Ovary (tissue), 9 donors: Measurements from ENCODE around the gene TANC2. TPM values are rescaled to one million over a fixed set of nuclear protein-coding genes. Genes with fewer than 3 reads are reported as not detected.

Experiments used
- DNase-seq, 5 donors: peaks; one replicate each; pipeline ENCODE4 v3.0.0-alpha.2; 2019 to 2020
- H3K27ac ChIP-seq, 2 donors: fragments of 200-600 bp; one replicate each; pipeline versions ENCODE4 v1.5.1 to v1.8.0; 2019 to 2022
- H3K27me3 ChIP-seq: fragments of 200-600 bp; one replicate; pipeline ENCODE4 v1.8.0; 2022
- H3K36me3 ChIP-seq: fragments of 200-600 bp; sonication (generic); one replicate; pipeline ENCODE4 v1.5.1; 2019
- H3K4me1 ChIP-seq: one replicate; pipeline ENCODE4 v1.8.1; 2013; ENCODE audit warnings: mild to moderate bottlenecking, moderate library complexity; ENCODE audit not compliant: insufficient read depth
- H3K4me3 ChIP-seq: fragments of 200-600 bp; sonication (generic); one replicate; pipeline ENCODE4 v1.5.1; 2017
- H3K9me3 ChIP-seq, 2 donors: fragments of 200-600 bp in 1 of 2; sonication (generic) in 1 of 2; one replicate each; pipeline versions ENCODE4 v1.5.1 to v1.8.1; 2013 to 2019; ENCODE audit warnings: mild to moderate bottlenecking in 1 of 2, moderate library complexity in 1 of 2
- CTCF ChIP-seq, 3 donors: fragments of 450-650 bp in 2 of 3; fragments of 200-600 bp in 1 of 3; IDR thresholded peaks; one replicate each; pipeline versions ENCODE4 v1.5.1 to v1.8.0; 2016 to 2022; ENCODE audit warnings: antibody characterized with exemption in 3 of 3, mild to moderate bottlenecking in 1 of 3
- EP300 ChIP-seq: sonication (generic); formaldehyde crosslinking; IDR thresholded peaks from one replicate; pipeline ENCODE4 v1.6.1; 2017; ENCODE audit warnings: antibody characterized with exemption
- POLR2A ChIP-seq: fragments of 450-650 bp; IDR thresholded peaks from one replicate; pipeline ENCODE4 v1.6.1; 2017; ENCODE audit warnings: antibody characterized with exemption, mild to moderate bottlenecking, moderate library complexity
- WGBS, 3 donors: extraction: QIAGEN DNeasy Blood & Tissue Kit in 1 of 3; methylation state at CpG; one replicate each; pipeline versions ENCODE4 v1.1.5 to v1.1.7; 2013 to 2017; 5-methylcytosine and 5-hydroxymethylcytosine counted together
- intact Hi-C, 4 donors: fragments of 100-400 bp; cut with DNase I; formaldehyde crosslinking; loops; one replicate each; pipeline versions ENCODE4 v1.11.0 to v1.15.1; 2022 to 2023
- microRNA counts: library from miRNA; unstranded; fragments of <30 nt; microRNA quantifications from one replicate; lab custom pipeline; 2016
- microRNA-seq, 3 donors: library from miRNA; unstranded; fragments of <30 nt; microRNA quantifications; one replicate each; pipeline versions ENCODE4 to v1.2.0, GENCODE V29; 2019 to 2020
- polyA plus RNA-seq, 2 donors: library from polyadenylated mRNA; stranded (reverse); fragments of 200-250 nt in 1 of 2; fragments of 350-450 nt in 1 of 2; fragmentation: Illumina TruSeq in 1 of 2; extraction: RNeasy Lipid Tissue Mini Kit (QIAGEN cat#74804) in 1 of 2; gene quantifications; one replicate each; pipeline ENCODE4 v1.2.3, GENCODE V29; 2013 to 2014
- small RNA-seq: library from RNA; depleted of rRNA; stranded (forward); fragments of <200 nt; gene quantifications from one replicate; pipeline ENCODE3, GENCODE V24; 2016
- total RNA-seq, 7 donors: library from RNA; depleted of rRNA in 2 of 7; stranded (reverse); fragments of >200 nt in 2 of 7; fragmentation: NEBNext Ultra II Directional in 3 of 7; extraction: Animal tissue kit (Norgen Biotek cat#: 25700) in 3 of 7; gene quantifications; one replicate each; pipeline versions ENCODE4 v1.1.0 to v1.2.4, GENCODE V29; 2016 to 2023
- donor health status: DM: no; HTN: no; CAD: no; lungs with moderate emphysema.
- donor health status: DM: no; HTN: no; CAD: no.
- donor health status: Bipolar disorder and iron deficiency.
- donor health status: DM: yes; HTN: yes; CAD: no.
- donor health status: DM: no; HTN: no; CAD: no.
- donor health status: DM: yes; HTN: yes; CAD: no.

TANC2 gene
- total and polyA plus RNA-seq, 9 donors, result 3.5 to 45.4 (median 15.4) TPM

- intact Hi-C loops, result no loop called here
- no peak overlapping the region for H3K27ac ChIP-seq
- WGBS, 3 donors, result 98% methylated on average over 3 of the region's 3 CpGs
- H3K27me3 ChIP-seq, result no peaks in the 10 kb centered on the region
- H3K4me3 ChIP-seq, result no peak overlapping the region
- no peaks in the 10 kb centered on the region for H3K4me1 ChIP-seq
- H3K36me3 ChIP-seq, result no peaks in the 10 kb centered on the region
- TF ChIP-seq CTCF (IDR thresholded peaks at IDR 0.05) (no peak), EP300 (no peak), POLR2A (no peak)
- H3K9me3 ChIP-seq, result no peaks in the 10 kb centered on the region
- DNase-seq, result no peak
These were observed 33.7 kb downstream of the TANC2 start for GRCh38 chr17:62999736-63000135.

GRCh38 chr17:63001689-63002394 lies 35.8 kb downstream of the TANC2 start:
- H3K27me3 ChIP-seq, result no peaks in the 10 kb centered on the region
- no peaks in the 10 kb centered on the region for H3K36me3 ChIP-seq
- no peak overlapping the region for H3K27ac ChIP-seq
- H3K4me3 ChIP-seq, result no peak overlapping the region
- WGBS, 3 donors, result 94 to 98% (median 96%) methylated on average over 5 of the region's 5 CpGs
- no peaks in the 10 kb centered on the region for H3K9me3 ChIP-seq
- intact Hi-C loops, result no loop called here
- no peak for DNase-seq
- no peaks in the 10 kb centered on the region for H3K4me1 ChIP-seq
- TF ChIP-seq CTCF (IDR thresholded peaks at IDR 0.05) (no peak), POLR2A (no peak), EP300 (no peak)

GRCh38 chr17:63002625-63003024 lies 36.6 kb downstream of the TANC2 start:
- no peaks in the 10 kb centered on the region for H3K27me3 ChIP-seq
- no peak overlapping the region for H3K27ac ChIP-seq
- H3K9me3 ChIP-seq, result no peaks in the 10 kb centered on the region
- intact Hi-C loops, result no loop called here
- no peaks in the 10 kb centered on the region for H3K36me3 ChIP-seq
- TF ChIP-seq EP300, result no peak
- TF ChIP-seq POLR2A, result no peak
- TF ChIP-seq CTCF (IDR thresholded peaks at IDR 0.05), result no peak
- DNase-seq, result no peak
- 96 to 98% (median 97%) methylated on average over 2 of the region's 2 CpGs for WGBS, 3 donors
- H3K4me3 ChIP-seq, result no peak overlapping the region
- H3K4me1 ChIP-seq, result no peaks in the 10 kb centered on the region

GRCh38 chr17:63015824-63016223 lies 49.8 kb downstream of the TANC2 start:
- TF ChIP-seq EP300, result no peak
- TF ChIP-seq CTCF (IDR thresholded peaks at IDR 0.05), result no peak
- no peak for TF ChIP-seq POLR2A
- H3K9me3 ChIP-seq, result no peaks in the 10 kb centered on the region
- H3K27ac ChIP-seq, result no peak overlapping the region

More at GRCh38 chr17:63015824-63016223, 49.8 kb downstream of the TANC2 start:
- DNase-seq, result no peak
- Histone ChIP-seq H3K36me3 (no peaks in the 10 kb centered on the region), H3K27me3 (no peaks in the 10 kb centered on the region), H3K4me3 (no peak overlapping the region), H3K4me1 (no peaks in the 10 kb centered on the region)
- intact Hi-C loops, result no loop called here
- WGBS, 3 donors, result 38 to 62% (median 50%) methylated on average over 4 of the region's 4 CpGs

MicroRNAs within 50 kb of the gene (microRNA counts, 767-probe panel; counts per million panel counts)
- 530 counts per million, percentile 78 among the panel's probes with 10 or more counts for microRNA hsa-miR-633 (lab: Ali Mortazavi, UCI)

Small RNA genes within 50 kb of the gene (microRNA-seq; reads per million reads assigned to microRNA genes)
- gene MIR633, result 0 reads per million in 3 donors

Small RNA genes within 50 kb of the gene (small RNA-seq; reads per million reads assigned to genes)
- gene MIR633, result not detected

Other genes with a start within 250 kb of the TANC2 start
- gene MARCHF10, start 157.9 kb upstream of the TANC2 start, total RNA-seq, result 1 to 10 TPM in 1 of 7 donors, under 1 TPM in 3, not detected in 3; 0.35 to 6.5 (median 0.71) TPM
- under 1 TPM; 0.06 to 0.15 TPM for gene MARCHF10, start 157.9 kb upstream of the TANC2 start, polyA plus RNA-seq